Measurements from ENCODE around the gene LAMA5. TPM values are rescaled to one million over a fixed set of nuclear protein-coding genes. Genes with fewer than 3 reads are reported as not detected.

LAMA5 gene
- polyA plus RNA-seq, 1 donor, result 96.2 TPM

DNA sequence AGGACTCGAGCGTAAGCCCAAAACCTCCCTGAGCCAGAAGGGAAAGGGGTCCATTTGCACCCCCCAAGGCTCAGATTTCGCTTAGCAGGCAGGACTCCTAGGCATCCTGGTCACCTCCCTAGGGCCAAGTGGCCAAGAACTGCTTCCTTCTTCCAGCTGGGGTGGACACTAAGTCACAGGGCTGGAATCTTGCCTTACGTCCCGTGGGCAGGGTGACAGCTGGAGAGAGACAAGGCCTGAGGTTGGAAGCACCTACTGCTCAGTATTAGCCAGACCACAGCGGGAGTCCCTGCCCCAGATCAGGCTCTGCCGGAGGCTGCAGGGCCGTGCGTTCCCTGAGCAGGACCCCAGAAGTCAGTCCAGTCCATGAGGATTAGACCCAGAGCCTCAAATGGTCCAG is 19.7 kb downstream of the LAMA5 start:
- DNase-seq, result no peak

DNA sequence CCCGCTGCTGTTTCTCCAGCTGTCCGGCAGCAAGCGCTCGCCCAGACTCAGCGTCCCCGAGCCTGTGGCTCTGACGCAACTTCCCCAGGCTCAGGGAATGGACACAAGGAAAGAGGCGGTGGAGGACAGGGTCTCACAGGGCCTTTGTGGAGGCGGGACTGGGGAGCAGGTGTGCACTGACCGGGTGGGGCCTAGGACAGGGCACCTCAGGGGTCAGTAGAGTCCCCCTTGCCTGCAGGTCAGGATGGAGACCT is 20.0 kb downstream of the LAMA5 start:
- no peak for DNase-seq

DNA sequence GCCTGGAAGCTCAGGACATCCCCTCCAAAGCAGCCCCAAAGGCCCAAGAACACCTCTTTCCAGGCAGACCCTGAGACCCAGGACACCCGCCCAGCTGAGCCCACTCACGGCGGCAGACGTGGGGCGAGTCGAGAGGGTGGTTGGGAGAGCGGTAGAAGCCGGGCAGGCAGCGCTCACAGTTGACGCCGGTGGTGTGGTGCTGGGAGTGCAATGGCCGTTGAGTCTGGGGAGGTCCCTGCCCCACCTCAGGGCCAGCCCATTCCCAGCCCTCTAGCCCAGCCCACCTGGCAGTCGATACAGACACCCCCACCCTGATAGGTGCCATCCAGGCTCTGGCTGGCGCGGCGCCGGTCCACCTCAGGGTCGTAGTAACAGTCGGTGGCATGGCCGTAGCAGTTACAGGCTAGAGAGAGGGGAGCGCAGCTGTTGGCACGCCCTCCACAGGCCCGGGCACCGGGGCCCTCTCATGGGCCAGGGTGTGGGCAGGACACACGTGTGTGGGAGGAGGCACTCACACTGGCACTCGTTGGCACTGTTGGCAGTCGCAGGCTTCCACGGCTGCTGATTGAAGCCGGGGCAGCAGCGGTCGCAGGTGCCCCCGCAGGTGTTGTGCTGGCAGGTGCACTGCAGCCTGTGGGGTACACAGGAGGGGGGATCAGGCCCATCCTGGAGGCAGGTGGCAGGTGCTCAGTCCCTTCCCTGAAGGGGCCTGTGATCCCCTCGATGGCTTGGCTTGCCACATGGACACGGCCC is 20.5 kb downstream of the LAMA5 start:
- DNase-seq, result no peak

DNA sequence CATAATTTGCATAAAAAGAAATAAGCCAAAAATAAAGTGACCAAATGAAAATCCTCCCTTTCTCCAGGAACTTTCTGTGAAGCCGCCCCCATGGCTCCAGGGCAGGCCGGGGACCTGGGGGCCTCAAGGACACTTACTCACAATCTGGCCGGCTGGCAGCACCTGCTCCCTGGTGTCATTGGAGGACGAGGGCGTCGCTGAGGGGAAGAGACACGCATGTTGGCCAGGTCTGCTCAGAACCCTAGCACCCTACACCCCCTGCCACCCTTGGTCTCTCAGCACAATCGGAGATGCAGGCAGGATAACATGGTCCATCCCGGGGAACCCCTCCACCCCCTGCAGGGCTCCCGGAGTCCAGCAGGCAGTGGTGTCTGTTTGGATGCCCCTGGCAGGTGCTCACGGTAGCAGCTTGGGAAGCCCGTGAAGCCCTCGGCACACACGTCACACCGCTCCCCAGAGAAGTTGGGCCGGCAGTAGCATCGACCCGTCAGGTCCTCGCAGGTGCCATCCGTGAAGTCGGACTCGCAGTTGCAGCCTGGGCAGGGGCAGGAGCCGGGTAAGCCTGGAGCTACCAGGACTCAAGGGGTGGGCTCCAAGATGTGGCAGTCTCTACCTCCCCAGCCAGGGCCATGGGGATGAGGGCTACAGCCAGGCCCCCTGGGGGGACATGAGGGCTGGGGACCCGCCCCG is 21.3 kb downstream of the LAMA5 start:
- DNase-seq, result no peak

DNA sequence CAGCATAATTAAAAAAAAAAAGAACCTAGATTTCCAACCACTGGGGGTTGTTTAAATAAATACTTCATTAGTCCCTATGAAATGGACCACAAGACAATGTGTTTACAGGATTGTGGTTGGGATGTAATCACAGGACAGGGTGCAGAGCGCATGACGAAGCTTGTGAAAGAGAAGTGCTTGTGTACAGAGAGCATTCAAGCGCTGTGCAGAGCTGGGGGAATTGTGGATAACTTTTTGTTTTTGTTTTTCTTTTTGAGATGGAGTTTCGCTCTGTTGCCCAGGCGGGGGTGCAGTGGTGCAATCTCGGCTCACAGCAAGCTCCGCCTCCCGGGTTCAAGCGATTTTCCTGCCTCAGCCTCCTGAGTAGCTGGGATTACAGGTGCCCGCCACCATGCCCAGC is 22.3 kb downstream of the LAMA5 start:
- no peak for DNase-seq

DNA sequence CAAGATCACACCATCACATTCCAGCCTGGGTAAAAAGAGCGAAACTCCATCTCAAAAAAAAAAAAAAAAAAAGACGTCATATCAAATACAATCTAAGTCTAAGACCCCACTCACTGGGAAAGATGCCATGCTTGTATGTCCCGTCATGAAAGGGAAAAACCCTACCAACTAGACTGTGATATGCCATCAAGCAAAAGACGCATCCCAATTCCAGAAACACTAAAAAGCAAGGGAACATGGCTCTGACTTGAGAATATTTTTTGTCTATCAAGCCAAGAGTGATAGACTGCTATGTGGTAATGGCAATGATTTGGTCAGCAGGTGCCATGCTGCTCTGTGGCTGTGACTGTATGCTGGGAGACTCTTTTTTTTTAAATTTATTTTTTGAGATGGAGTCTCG is 23.0 kb downstream of the LAMA5 start:
- no peak for DNase-seq

DNA sequence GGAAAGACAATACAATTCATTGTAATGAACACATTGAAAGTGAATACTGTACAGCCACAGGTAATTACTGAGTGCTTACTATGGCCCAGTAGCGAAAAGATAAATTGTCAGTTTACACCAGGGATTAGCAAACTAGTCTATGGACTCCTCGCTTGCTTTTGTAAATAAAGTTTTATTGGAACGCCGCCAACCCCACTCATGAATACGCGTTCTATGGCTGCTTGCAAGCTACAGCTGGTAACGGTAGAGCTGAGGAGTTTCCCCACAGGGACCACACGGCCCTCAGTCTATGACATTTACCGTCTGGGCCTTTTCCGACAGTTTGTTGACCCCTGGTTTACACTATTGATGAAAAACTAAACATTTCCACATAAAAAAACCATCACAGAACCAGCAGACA is 24.2 kb downstream of the LAMA5 start:
- DNase-seq, result no peak

DNA sequence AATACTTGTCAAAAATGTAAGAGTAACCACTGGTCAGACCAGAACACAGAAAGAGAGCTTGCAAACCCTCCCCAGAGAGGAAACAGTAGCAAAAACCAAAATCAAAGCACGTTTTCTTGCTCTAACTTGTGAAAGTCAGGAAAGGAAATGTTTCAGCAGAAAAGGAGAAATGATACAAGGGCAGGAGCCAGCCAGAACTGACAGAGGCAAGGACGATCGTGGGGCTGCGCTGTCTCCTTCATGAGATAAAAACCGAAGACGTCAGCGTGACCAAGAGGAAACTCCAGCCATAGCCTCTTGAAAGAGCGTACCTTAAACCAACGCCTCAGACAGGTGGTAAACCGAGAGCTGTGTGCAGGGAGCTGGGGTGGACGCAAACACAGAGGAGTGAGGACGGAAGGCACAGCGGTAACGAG is 27.5 kb downstream of the LAMA5 start:
- no peak for DNase-seq

DNA sequence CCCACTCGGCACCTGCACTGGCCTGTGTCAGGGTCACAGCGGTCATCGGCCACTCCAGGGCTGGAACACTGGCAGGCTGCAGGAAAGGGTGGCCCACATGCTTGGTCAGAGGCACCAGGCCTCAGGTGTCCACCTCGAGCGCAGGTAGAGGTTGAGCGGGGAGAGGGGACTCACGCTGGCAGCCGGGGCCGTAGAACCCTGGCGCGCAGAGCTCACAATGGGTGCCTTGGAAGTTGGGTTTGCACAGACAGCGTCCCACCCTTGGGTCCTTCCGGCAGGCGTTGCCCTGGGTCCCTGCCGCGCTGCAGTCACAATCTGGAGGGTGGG is 28.9 kb downstream of the LAMA5 start:
- no peak for DNase-seq

DNA sequence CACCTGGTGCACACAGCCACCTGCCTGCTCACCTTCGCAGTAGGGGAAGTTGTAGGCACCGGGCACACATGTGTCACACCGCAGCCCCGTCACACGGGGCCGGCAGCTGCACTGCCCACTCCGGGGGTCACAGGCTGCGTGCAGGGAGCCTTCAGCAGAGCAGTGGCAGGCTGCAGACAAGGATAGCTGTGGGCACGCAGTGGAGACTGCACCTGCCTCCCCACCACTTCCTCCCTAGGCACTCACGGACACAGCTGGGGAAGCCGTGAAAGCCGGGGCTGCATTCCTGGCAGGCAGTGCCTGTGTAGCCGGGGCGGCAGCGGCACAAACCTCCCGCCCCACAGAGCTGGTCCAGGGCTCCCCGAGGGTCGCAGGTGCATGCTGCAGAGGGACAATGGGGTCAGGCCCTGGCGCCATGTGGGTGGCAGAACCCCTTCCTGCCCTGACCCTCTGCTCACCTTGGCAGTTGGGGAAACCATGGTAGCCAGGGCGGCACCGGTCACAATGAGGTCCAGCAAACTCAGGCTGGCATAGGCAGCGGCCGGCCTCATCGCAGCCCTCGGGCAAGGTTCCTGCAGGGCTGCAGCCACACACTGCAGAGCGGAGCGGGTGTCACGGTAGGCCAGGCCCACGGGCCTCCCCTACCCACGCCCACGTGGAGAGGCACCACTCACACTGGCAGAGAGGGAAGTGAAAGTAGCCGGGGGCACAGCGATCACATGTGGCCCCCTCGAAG is 29.4 kb downstream of the LAMA5 start:
- no peak for DNase-seq

DNA sequence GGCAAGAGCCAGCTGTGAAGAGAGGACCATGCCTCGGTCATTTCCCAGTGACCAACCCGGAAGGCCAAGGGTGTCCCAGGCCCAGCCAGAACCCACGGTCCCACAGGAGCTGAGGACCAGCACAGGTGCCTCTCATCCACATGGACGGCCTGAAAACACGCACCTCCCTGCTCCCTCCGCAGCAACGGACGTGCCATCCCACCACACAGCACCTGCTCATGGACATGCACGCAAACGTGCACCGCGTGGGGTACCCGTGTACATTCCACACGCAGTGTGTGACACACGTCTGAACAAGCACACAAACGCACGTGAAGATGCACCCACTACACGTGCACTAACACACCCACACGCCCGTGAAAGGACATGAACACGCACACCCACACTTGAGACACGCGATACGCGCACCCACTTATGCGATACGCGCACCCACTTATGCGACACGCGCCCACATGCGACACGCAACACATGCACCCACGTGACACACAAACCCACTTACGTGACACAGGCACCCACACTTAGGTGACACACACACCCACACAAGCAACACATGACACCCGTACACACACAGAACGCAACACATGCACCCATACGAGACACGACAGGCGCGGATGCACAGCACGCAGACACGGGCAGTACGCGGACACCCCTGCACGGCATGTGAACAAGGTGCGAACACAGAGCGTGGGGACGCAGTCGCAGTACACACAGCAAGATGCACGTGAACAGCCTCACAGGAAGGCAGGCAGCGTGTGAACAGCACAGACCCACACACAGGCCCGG is 30.1 kb downstream of the LAMA5 start:
- DNase-seq, result no peak

DNA sequence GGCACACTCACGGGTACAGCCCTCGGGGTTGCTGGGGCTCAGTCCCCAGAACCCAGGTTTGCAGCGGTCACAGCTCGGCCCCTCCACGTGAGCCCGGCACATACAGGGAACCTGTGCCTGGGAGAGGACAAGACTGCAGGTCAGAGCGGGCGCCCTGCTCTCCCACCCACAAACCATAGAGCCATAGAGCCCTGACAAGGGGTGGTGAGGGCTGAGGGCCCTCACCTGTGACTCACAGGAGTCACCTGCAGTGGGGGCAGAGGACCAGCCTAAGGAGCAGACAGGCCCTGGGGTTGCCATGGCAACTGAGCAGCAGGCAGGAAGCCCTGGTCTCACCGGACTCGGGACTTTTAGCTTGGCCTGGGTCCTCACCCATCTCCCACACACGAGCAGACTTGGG is 30.8 kb downstream of the LAMA5 start:
- DNase-seq, result no peak

DNA sequence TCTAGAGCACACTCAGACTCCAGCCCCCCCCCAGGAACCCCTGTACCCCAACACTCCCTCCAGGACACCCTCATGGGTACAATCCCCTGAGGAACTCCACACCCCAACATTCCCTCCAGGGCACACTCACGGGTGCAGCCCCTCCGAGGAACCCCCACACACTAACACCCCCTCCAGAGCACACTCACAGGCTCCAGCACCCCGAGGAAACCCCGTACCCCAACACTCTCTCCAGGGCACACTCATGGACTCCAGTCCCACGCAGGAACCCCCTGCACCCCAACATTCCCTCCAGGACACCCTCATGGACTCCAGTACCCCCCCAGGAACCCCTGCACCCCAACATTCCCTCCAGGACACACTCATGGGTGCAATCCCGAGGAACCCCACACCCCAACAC is 31.6 kb downstream of the LAMA5 start:
- DNase-seq, result no peak

DNA sequence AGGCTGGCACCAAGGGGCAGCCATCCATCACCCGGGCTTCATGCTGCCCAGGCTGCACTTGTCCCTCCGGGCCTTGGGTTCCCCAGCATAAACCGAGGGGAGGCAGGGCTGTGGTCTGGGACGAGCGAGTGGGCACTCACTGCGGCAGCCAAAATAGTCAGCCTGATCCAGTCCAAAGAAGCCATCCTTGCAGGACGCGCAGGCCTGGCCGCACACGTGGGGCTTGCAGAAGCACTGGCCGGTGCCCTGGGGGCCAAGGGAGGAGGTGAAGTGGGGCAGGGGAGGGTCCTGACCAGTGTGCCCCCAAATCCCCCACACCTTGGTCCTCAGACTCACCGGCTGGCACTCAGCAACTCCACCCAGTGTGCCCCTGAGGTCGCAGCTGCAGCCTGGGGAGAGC is 32.2 kb downstream of the LAMA5 start:
- DNase-seq, result no peak

DNA sequence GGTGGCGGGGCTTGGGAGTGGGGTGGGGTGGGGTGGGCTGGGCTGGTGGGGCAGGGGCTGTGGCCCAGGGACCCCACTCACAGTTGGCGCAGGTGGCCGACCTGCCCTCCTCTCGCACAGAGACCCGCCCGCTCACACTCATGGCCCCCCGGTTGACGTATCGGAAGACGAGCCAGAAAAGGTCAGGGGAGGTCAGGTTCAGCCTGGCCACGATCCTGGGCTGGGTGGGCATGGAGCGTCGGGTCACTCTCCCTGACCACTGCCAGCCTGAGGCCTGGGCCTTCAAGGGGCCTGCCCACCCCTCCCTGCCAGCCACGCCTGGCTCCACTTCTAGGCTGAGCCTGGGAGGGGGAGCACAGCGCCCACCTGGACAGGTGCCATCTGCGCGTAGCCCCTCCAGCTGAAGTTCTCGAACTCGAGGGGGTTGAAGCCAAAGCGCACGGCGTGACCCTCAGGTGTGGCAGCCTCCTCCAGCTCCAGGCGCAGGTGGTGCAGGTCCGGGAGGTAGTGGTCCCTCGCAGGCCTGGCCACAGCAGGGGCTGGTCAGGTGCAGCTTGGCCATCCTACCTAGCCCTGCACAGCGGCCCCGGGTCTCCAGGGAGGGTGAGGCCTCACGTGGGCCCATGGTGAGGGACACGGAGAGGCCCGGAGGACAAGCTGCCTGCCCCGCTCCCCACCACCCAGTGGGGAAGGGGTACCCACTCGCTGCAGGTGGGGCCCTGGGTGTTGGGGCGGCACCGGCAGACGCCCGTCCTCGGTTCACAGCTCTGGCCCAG is 33.1 kb downstream of the LAMA5 start:
- DNase-seq, result no peak

DNA sequence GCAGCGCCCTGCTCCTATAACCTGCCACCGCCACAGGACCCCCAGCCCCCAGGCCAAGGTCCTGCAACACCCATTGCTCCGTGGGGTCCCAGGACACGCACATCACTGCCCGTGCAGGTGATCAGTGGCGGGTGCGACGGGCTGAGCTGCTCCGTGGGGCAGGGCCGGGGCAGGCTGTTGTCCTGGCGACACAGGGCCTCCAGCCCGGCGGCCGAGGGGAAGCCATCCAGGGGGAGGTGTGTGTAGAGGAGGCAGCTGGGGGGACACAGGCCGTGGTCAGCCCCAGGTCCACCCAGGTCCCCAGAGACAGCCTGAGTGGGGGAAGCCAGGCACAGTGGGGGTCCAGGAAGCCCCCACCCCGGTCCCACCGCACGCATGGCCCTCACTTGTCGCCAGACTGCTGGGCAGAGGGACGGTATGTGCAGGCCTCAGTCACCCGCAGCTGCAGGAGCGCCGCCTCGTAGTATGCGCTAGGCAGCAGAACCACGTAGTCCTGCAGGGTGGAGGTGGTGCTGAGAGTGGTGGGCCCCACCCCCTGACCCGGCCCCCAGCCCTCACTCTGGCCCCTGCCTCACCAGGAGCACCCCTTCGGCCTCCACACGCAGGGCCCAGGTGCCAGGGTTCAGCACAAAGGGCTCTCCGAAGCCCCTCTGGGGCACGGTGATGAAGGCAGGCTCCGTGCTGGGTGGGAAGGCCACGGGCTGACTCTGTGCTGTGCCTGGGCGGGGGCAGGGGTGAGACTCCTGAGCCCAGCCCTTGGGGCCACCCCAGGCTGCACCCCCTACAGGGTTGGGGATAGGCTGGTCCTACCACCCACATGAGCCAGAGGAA is 33.9 kb downstream of the LAMA5 start:
- no peak for DNase-seq

DNA sequence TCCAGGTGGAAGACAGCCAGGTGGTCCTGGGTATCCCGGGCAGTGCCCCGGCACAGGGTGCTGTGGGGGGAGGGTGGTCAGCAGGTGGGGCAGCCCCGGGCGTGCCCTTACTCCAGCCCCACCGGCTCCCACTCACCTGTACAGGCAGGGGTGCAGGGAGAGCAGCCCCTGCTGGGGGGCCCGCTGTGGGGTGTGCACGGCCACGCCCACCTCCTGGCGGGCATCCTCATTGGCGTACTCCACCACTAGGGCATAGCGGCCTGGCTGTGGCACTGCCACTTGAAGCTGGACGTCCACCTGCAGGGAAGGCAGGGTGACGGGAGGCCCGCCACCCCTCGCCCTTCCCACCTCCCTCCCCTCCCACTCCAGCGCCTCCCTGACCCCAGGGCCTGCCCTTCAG is 34.7 kb downstream of the LAMA5 start:
- no peak for DNase-seq

DNA sequence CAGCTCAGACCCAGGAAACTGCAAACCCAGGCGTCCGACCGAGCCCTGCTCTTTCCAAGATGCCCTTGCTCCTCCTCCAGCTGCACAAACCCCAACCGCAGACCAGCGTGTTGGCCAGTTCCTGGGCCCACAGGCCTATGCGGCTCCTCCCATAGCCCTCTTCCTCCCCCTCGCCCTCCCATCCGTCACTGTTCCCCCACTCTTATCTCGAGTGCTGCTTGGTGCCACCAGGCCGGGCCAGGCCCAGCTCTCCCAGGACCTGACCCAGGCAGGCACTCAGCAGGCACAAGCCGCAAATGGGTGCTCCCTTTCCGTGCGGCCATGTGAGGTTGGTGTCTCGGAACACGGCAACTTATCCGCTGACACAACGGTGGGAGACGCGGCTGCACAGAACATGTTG is 35.8 kb downstream of the LAMA5 start:
- no peak for DNase-seq

DNA sequence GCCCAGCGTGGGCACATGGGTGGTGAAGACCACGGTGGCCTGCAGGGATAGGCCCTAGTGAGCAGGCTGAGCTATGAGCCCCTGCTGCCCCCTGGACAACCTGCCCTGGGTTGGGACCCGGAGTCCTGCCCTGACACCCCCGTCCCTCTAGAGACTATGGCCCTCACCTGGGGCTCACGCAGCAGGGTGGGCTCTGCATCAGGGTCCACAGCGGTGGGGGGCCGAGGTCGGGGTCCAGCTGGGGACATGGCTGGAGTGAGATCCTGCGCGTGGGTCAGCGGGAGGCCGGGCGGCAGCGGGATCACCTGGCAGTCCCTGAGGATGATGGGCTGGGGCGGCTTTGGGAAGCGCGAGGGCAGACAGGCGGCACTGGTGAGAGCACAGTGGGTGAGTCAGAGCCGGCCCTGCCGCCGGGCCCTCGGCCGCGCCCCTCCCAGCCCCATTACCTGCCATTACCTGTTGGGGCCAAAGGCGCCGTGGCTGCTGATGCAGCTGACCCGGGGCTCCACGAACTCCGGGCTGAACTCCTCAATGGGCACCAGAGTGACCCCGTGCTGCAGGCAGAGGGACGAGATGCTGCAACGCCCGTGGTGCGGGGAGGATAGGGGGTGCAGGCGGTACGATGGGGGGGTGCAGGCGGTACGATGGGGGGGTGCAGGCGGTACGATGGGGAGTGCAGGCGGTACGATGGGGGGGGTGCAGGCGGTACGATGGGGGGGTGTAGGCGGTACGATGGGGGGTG is 36.4 kb downstream of the LAMA5 start:
- no peak for DNase-seq

DNA sequence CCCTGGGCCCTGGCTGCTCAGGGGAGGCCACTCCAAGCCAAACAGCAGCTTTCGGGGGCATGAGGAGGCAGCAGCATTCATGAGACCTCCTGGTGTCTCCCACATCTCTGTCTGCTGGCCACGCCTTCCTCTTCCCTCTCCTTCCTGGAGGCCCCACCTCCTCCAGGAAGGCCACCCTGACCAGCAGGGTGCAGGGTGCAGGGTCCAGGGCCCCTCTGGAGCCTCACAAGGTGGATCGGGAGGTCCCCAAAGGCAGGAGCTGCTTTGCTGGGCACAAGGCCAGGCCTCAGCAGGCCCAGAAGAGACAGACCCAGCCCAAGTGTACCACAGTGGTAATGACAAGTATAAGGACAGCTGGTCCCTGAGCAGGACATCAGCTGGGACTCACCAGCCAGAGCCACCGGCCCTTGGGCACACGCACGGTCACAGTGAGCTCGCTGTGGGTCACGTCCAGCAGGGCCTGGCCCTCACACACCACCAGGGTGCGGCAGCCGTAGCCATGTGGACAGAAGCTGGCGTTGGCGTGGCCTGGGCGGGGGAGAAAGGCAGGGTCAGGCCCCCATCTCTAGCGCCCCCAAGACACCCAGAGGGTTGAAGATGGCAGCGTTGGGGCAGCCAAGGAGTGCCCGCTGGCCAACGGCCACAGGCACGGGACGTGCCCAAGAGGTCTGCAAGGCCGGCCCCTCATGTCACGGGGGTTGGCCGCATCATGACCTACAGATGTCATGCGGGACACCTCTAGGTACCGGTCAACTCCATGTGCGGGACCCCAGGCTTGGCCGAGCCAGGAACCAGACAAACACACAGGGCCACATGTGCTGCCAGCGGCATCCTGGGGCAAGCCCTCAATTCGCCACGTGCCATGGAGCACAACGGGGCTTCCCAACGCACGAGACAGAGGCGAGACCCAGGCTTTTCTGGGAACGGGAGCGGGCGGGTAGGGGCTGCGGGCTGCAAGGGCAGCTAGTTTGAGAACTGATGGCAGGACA is 37.4 kb downstream of the LAMA5 start:
- DNase-seq, result no peak

All from hindlimb muscle (tissue), 1 donor.